ENCODE results near the gene MORF4L1. TPM values are rescaled to one million over a fixed set of nuclear protein-coding genes. Genes with fewer than 3 reads are reported as not detected.
A peak's percentile ranks its signal among the peaks of the same experiment; 100 is the strongest.

MORF4L1 gene
- total and polyA plus RNA-seq, 10 of the 15 experiments (the other 5 are each of a cell fraction or from before 2014, with no cell fraction given) = 113 to 636 (median 229) TPM

DNA sequence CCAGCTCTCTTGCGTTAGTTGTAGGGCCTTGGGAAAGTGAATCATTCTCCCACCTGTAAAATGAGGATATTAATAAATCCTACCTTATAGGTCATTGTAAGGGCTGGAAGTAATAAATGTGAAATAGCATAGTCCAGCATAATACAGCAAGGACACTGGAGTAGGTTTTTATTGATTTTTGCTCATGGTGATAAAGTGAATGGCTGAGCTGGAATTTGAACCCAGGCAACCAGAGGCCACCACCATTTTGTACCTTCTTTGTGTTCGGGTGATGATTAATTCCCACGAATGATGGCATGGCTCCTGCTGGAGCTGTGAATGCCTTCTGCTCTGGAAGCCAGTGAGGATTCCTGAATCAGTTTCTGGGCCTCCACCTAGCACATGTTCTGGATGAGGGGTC is 40.3 kb downstream of the MORF4L1 start (continued):
- no peak for TF ChIP-seq WRNIP1 (IDR thresholded peaks at IDR 0.05; ENCODE audit: borderline replicate concordance, low read depth, low read length)
- no peak for TF ChIP-seq BACH1 (IDR thresholded peaks at IDR 0.05; ENCODE audit: borderline replicate concordance)
- no peak for TF ChIP-seq MTA2 (IDR thresholded peaks at IDR 0.05; ENCODE audit: low read depth)
- TF ChIP-seq PML (IDR thresholded peaks at IDR 0.05; ENCODE audit: low read length) = no peak
- TF ChIP-seq, protein P1, sequence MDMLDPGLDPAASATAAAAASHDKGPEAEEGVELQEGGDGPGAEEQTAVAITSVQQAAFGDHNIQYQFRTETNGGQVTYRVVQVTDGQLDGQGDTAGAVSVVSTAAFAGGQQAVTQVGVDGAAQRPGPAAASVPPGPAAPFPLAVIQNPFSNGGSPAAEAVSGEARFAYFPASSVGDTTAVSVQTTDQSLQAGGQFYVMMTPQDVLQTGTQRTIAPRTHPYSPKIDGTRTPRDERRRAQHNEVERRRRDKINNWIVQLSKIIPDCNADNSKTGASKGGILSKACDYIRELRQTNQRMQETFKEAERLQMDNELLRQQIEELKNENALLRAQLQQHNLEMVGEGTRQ (IDR thresholded peaks at IDR 0.05; ENCODE audit: borderline replicate concordance, low read depth, low read length) = no peak
- no peak for TF ChIP-seq RUNX3 (IDR thresholded peaks at IDR 0.05; ENCODE audit: low read length)
- no peak for TF ChIP-seq FOS (IDR thresholded peaks at IDR 0.05; ENCODE audit: borderline replicate concordance, extremely low read depth, insufficient read length)
- no peak for TF ChIP-seq CHD2 (IDR thresholded peaks at IDR 0.05; ENCODE audit: borderline replicate concordance, low read depth, low read length)

- CTCF ChIA-PET = interaction anchor here (0.6 to 10.8 kb wide), 10 partner anchors 28 to 270 kb away, joined by 3 to 117 read pairs (median 4); no protein-coding TSS in a partner anchor
- DNase-seq (ENCODE audit: low read depth, low spot score) (no peak), FAIRE-seq (no peak), ATAC-seq (no peak)
- no peaks in the 10 kb centered on the region for H4K20me1 ChIP-seq (ENCODE audit: control insufficient read depth, insufficient read depth)
- in situ Hi-C loops (cut with MboI) (loop anchor here (5.0 kb wide), 1 partner anchor 268 kb away; no protein-coding TSS in a partner anchor), intact Hi-C loops (cut with micrococcal nuclease; ENCODE audit: unreplicated experiment) (loop anchor here (5.0 kb wide), 1 partner anchor 113 kb away; no protein-coding TSS in a partner anchor)
- no TSS peak for BruUV-seq (replicated peaks)
- H3K27me3 ChIP-seq (replicated peaks in 1 of 2; ENCODE audit: control insufficient read depth in 2 of 2, insufficient read depth in 2 of 2, low read length in 1 of 2) = no peaks in the 10 kb centered on the region
- peaks cover 4% of the 10 kb centered on the region; the same call in 1 of the 2 replicates for H3K4me1 ChIP-seq (ENCODE audit: control insufficient read depth, insufficient read depth, low read length)
- H3K4me3 ChIP-seq = no peak overlapping the region
- no peak overlapping the region for H3K27ac ChIP-seq (ENCODE audit: control insufficient read depth, insufficient read depth)
- no peak overlapping the region for H3K9ac ChIP-seq (ENCODE audit: control insufficient read depth, insufficient read depth, low read length)
- SMC1A ChIA-PET (ENCODE audit: uncharacterized antibody, unreplicated experiment) = interaction anchor here (1.0 to 10.3 kb wide), 4 partner anchors 11 to 255 kb away, joined by 3 to 91 read pairs (median 9); no protein-coding TSS in a partner anchor
- POLR2A ChIA-PET = no interaction called here
- RAD21 ChIA-PET (ENCODE audit: unreplicated experiment) = interaction anchor here (1.0 to 2.8 kb wide), 2 partner anchors 53 to 65 kb away, joined by 3 to 9 read pairs; no protein-coding TSS in a partner anchor
- no peaks in the 10 kb centered on the region for H3K9me3 ChIP-seq (replicated peaks; ENCODE audit: control insufficient read depth, insufficient read depth, low read length)
- H3K79me2 ChIP-seq (ENCODE audit: control insufficient read depth, insufficient read depth, low read length) = no peaks in the 10 kb centered on the region
- 86% methylated on average over 13 of the region's 13 CpGs for WGBS (ENCODE audit: insufficient coverage, insufficient replicate concordance, low lambda C conversion rate, missing lambda C conversion rate)
- no peak overlapping the region for H2AFZ ChIP-seq (ENCODE audit: control insufficient read depth, low read depth, low read length)
- H3K36me3 ChIP-seq (ENCODE audit: control insufficient read depth in 2 of 2, insufficient read depth in 2 of 2, low read length in 1 of 2) = peaks cover 3 to 6% of the 10 kb centered on the region in 2 experiments; a peak in 3 of 4 replicates
- H3K4me2 ChIP-seq (ENCODE audit: control insufficient read depth, insufficient read depth) = no peak overlapping the region
- TF ChIP-seq DPF2 (IDR thresholded peaks at IDR 0.05) = no peak
- TF ChIP-seq RAD51 (IDR thresholded peaks at IDR 0.05) = no peak
- TF ChIP-seq EP300 (IDR thresholded peaks at IDR 0.05; ENCODE audit: borderline replicate concordance in 1 of 2, control insufficient read depth in 1 of 2, low read depth in 2 of 2, low read length in 2 of 2) = no peak
- TF ChIP-seq ATF7 (IDR thresholded peaks at IDR 0.05; ENCODE audit: low read depth) = no peak
- TF ChIP-seq RAD21 (IDR thresholded peaks at IDR 0.05; ENCODE audit: insufficient read depth, low read depth, low read length) = peak; percentile 36; the same call in 1 of the 2 replicates
- TF ChIP-seq ETV6 (conservative IDR thresholded peaks at IDR 0.05 in 1 of 2, IDR thresholded peaks at IDR 0.05 in 1 of 2; ENCODE audit: borderline replicate concordance in 1 of 2, low read depth in 1 of 2) = no peak
- no peak for TF ChIP-seq NR2C2 (IDR thresholded peaks at IDR 0.05; ENCODE audit: borderline replicate concordance, control insufficient read depth, insufficient read length, low read depth)
- TF ChIP-seq, protein P2, sequence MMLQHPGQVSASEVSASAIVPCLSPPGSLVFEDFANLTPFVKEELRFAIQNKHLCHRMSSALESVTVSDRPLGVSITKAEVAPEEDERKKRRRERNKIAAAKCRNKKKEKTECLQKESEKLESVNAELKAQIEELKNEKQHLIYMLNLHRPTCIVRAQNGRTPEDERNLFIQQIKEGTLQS (IDR thresholded peaks at IDR 0.05; ENCODE audit: borderline replicate concordance, extremely low read depth, low read depth, low read length) = no peak
- TF ChIP-seq TBL1XR1 (IDR thresholded peaks at IDR 0.05; ENCODE audit: low read depth, low read length) = no peak
- TF ChIP-seq CREB1 (IDR thresholded peaks at IDR 0.05; ENCODE audit: low read depth) = no peak
- no peak for TF ChIP-seq ZNF274 (IDR thresholded peaks at IDR 0.05; ENCODE audit: insufficient read depth, insufficient read length)
- no peak for TF ChIP-seq RELB (IDR thresholded peaks at IDR 0.05; ENCODE audit: low read depth)
Measured at GRCh38 chr15:78914027-78914764, 41.5 kb downstream of the MORF4L1 start.

All from GM12878 (cell line).